Measurements from ENCODE around the gene ACOT4. TPM values are rescaled to one million over a fixed set of nuclear protein-coding genes. Genes with fewer than 3 reads are reported as not detected.
"Not testable (repeated sequence)": the region's sequence is repeated elsewhere in the genome, so short reads cannot be mapped to it uniquely, and the experiment has no call there.

ACOT4 gene
- total RNA-seq, 2 experiments from 2014 or later: 1.9 TPM

- not testable (repeated sequence) for H3K27ac Mint-ChIP-seq; H3K36me3 Mint-ChIP-seq; DNase-seq; H3K9me3 Mint-ChIP-seq; H3K27me3 Mint-ChIP-seq; ATAC-seq (ENCODE audit: low read depth); H3K4me3 Mint-ChIP-seq
- peaks cover 16% of the 10 kb centered on the region for H3K4me1 Mint-ChIP-seq
- POLR2A ChIA-PET: interaction anchor here (0.5 to 1.6 kb wide), 2 partner anchors 22 to 86 kb away, joined by 5 to 7 read pairs; partner anchors contain the start of gene ACOT6
Measured at GRCh38 chr14:73590673-73591004, 1.0 kb upstream of the ACOT4 start.

DNA sequence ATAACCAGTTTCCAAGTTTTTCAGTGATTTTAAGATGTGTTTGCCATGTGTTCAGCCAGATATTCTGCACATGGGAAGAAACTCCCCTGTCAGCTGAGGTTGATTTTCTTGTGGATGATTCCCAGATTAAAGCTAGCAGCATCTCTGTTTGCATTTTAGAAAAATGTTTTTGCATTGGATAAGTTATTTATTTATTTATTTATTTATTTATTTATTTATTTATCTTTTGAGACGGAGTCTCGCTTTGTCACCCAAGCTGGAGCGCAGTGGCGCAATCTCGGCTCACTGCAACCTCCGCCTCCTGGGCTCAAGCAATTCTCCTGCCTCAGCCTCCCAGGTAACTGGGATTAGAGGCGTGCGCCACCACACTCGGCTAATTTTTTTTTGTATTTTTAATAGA is 2.8 kb downstream of the ACOT4 start:
- Mint-ChIP-seq H3K27me3 (no peaks in the 10 kb centered on the region), H3K27ac (no peak overlapping the region), H3K4me1 (peaks cover 16% of the 10 kb centered on the region), H3K36me3 (no peaks in the 10 kb centered on the region), H3K4me3 (no peak overlapping the region), H3K9me3 (peaks cover 3% of the 10 kb centered on the region)
- ATAC-seq (ENCODE audit: low read depth): no peak
- DNase-seq: no peak
- POLR2A ChIA-PET: no interaction called here

- ATAC-seq (ENCODE audit: low read depth) (no peak), DNase-seq (no peak)
- H3K4me3 Mint-ChIP-seq: no peak overlapping the region
- POLR2A ChIA-PET: interaction anchor here (1.3 kb wide), 1 partner anchor 13 kb away, joined by 3 read pairs; the partner anchor contains the start of gene ACOT6
- H3K27me3 Mint-ChIP-seq: peaks cover 9% of the 10 kb centered on the region
- peaks cover 5% of the 10 kb centered on the region for H3K4me1 Mint-ChIP-seq
- H3K36me3 Mint-ChIP-seq: no peaks in the 10 kb centered on the region
- H3K9me3 Mint-ChIP-seq: no peaks in the 10 kb centered on the region
- H3K27ac Mint-ChIP-seq: no peak overlapping the region
Measured at GRCh38 chr14:73599499-73599898, 7.8 kb downstream of the ACOT4 start.

DNA sequence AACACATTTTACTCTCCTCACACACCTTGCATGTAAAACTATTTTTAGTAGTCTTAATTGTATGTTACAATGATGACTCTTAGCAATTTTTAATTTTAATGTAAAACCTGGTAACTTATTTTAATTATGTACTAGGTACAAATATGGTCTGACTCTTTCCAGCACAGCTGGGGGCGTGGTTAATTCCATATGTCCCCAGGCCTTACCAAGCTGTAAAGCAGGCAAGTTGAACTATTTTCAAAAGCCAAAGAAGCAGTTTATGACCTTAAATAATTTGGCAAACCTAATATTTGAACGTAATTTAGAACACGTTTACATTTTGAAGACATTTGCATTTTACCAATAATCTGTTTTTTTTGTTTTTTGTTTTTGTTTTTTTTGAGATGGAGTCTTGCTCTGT is 11.3 kb downstream of the ACOT4 start:
- Mint-ChIP-seq H3K4me3 (no peak overlapping the region), H3K4me1 (peaks cover 5% of the 10 kb centered on the region), H3K27ac (no peak overlapping the region), H3K36me3 (no peaks in the 10 kb centered on the region), H3K27me3 (peaks cover 9% of the 10 kb centered on the region), H3K9me3 (no peaks in the 10 kb centered on the region)
- POLR2A ChIA-PET: no interaction called here
- ATAC-seq (ENCODE audit: low read depth): no peak
- DNase-seq: no peak

DNA sequence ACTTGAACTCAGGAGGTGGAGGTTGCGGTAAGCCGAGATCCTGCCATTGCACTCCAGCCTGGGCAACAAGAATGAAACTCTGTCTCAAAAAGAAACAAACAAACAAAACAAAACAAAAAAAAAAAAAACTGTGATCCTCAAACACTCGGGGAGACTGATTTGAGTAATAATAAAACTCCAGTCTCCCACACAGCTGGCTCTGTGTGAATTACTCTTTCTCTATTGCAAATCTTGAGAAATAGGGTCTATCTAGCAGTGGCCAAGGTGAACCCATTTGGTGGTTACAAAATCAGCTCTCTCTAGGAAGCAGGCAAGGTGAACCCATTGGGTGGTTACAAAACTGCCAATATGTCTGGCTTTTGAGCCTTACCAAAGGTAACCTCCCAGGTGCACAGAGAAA is 14.6 kb downstream of the ACOT4 start:
- peaks cover 11% of the 10 kb centered on the region for H3K27me3 Mint-ChIP-seq
- H3K9me3 Mint-ChIP-seq: no peaks in the 10 kb centered on the region
- no peak overlapping the region for H3K27ac Mint-ChIP-seq
- H3K4me3 Mint-ChIP-seq: no peak overlapping the region
- no peak for ATAC-seq (ENCODE audit: low read depth)
- POLR2A ChIA-PET: interaction anchor here (0.5 kb wide), 1 partner anchor 20 kb away, joined by 5 read pairs; no protein-coding TSS in a partner anchor
- H3K4me1 Mint-ChIP-seq: peaks cover 7% of the 10 kb centered on the region
- H3K36me3 Mint-ChIP-seq: no peaks in the 10 kb centered on the region
- DNase-seq: no peak

- POLR2A ChIA-PET: interaction anchor here (0.6 kb wide), 1 partner anchor 15 kb away, joined by 6 read pairs; no protein-coding TSS in a partner anchor
- peaks cover 11% of the 10 kb centered on the region for H3K27me3 Mint-ChIP-seq
- H3K4me1 Mint-ChIP-seq: peaks cover 8% of the 10 kb centered on the region
- ATAC-seq (ENCODE audit: low read depth) (no peak), DNase-seq (no peak)
- no peak overlapping the region for H3K4me3 Mint-ChIP-seq
- no peak overlapping the region for H3K27ac Mint-ChIP-seq
- no peaks in the 10 kb centered on the region for H3K36me3 Mint-ChIP-seq
- H3K9me3 Mint-ChIP-seq: no peaks in the 10 kb centered on the region
Measured at GRCh38 chr14:73607241-73607640, 15.6 kb downstream of the ACOT4 start.

- ATAC-seq (ENCODE audit: low read depth) (no peak), DNase-seq (no peak)
- Mint-ChIP-seq H3K4me3 (no peak overlapping the region), H3K27ac (no peak overlapping the region), H3K4me1 (peaks cover 10% of the 10 kb centered on the region), H3K27me3 (peaks cover 2% of the 10 kb centered on the region), H3K36me3 (no peaks in the 10 kb centered on the region), H3K9me3 (no peaks in the 10 kb centered on the region)
- POLR2A ChIA-PET: no interaction called here
Measured at GRCh38 chr14:73610687-73611086, 19.0 kb downstream of the ACOT4 start.

DNA sequence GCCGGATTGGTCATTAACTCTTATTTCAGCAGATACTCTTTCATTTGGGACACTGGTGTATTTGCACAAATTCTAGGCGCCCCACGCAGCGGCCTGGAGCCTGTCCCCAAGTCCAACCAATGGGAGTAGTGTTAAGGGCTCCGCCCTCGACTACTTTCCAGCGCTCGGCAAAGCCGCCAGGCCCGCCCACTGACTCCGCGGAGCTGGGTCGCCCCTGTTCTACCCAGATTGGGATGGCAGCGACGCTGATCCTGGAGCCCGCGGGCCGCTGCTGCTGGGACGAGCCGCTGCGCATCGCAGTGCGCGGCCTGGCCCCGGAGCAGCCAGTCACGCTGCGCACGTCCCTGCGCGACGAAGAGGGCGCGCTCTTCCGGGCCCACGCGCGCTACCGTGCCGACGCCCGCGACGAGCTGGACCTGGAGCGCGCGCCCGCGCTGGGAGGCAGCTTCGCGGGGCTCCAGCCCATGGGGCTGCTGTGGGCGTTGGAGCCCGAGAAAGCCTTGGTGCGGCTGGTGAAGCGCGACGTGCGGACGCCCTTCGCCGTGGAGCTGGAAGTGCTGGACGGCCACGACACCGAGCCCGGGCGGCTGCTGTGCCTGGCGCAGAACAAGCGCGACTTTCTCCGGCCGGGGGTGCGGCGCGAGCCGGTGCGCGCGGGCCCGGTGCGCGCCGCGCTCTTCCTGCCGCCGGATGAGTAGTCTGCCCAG is 20.8 kb downstream of the ACOT4 start, which contains the start of gene ACOT6:
TSS of gene ACOT6 (plus strand) at position 179 of the 707 bp plus-strand sequence. CDS start at position 234, 55 bp downstream.
- H3K36me3 Mint-ChIP-seq: no peaks in the 10 kb centered on the region
- DNase-seq (peak; percentile 80), ATAC-seq (ENCODE audit: low read depth) (peak; percentile 84)
- no peaks in the 10 kb centered on the region for H3K9me3 Mint-ChIP-seq
- peaks cover 10% of the 10 kb centered on the region for H3K4me1 Mint-ChIP-seq
- peaks cover 2% of the 10 kb centered on the region for H3K27me3 Mint-ChIP-seq
- H3K4me3 Mint-ChIP-seq: peak within 1 kb of the TSS; percentile 86
- H3K27ac Mint-ChIP-seq: peak within 1 kb of the TSS; percentile 72
- POLR2A ChIA-PET: interaction anchor here (0.5 to 1.9 kb wide), 11 partner anchors 13 to 274 kb away, joined by 3 to 18 read pairs (median 6); partner anchors contain the start of genes ACOT2, ACOT4, DNAL1 and PTGR2

DNA sequence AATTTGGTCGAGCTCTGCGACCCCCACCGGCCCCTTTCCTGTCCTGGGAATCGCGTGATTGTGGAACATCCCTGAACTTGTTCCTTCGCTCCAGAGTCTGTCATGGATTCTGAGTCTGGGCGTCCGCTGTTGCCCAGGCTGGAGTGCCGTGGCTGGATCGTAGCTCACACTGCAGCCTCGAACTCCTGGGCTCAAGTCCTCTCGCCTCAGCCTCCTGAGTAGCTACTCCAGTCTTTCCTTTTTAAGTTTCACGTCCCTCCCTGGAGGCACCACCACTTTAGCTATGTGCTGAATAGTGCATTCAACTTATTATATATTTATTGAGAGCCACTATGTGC is 21.3 kb downstream of the ACOT4 start:
- peak; percentile 3 for ATAC-seq (ENCODE audit: low read depth)
- Mint-ChIP-seq H3K4me3 (peak overlapping the region; percentile 86), H3K4me1 (peaks cover 10% of the 10 kb centered on the region), H3K9me3 (no peaks in the 10 kb centered on the region), H3K27me3 (peaks cover 2% of the 10 kb centered on the region), H3K27ac (peak overlapping the region; percentile 70), H3K36me3 (no peaks in the 10 kb centered on the region)
- POLR2A ChIA-PET: interaction anchor here (0.5 to 1.9 kb wide), 10 partner anchors 13 to 239 kb away, joined by 3 to 18 read pairs (median 6); partner anchors contain the start of genes ACOT2, ACOT4, DNAL1 and PTGR2
- no peak for DNase-seq

GRCh38 chr14:73613419-73613963 is 21.8 kb downstream of the ACOT4 start:
- Mint-ChIP-seq H3K27me3 (peaks cover 2% of the 10 kb centered on the region), H3K4me3 (peak overlapping the region; percentile 86), H3K27ac (no peak overlapping the region), H3K36me3 (no peaks in the 10 kb centered on the region), H3K9me3 (no peaks in the 10 kb centered on the region), H3K4me1 (peaks cover 10% of the 10 kb centered on the region)
- DNase-seq: no peak
- ATAC-seq (ENCODE audit: low read depth): no peak
- POLR2A ChIA-PET: interaction anchor here (0.9 to 1.9 kb wide), 7 partner anchors 14 to 239 kb away, joined by 3 to 18 read pairs (median 7); partner anchors contain the start of genes ACOT2, ACOT4, DNAL1 and PTGR2

DNA sequence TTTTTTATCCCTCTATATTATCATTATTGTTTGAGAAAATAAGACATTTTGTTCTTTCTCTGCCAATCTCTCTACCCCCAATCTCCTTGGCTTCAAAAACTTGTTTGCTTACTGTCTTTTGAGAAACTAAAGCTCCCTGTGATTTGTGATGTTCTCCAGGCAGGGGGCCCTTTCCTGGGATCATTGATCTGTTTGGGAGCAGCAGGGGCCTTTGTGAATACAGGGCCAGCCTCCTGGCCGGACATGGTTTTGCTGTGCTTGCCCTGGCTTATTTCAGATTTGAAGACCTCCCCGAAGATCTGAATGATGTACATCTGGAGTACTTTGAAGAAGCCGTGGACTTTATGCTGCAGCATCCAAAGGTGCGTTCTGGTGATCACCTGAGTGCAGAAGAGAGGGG is 25.2 kb downstream of the ACOT4 start:
- H3K27me3 Mint-ChIP-seq: peaks cover 3% of the 10 kb centered on the region
- DNase-seq (no peak), ATAC-seq (ENCODE audit: low read depth) (no peak)
- peaks cover 8% of the 10 kb centered on the region for H3K4me1 Mint-ChIP-seq
- H3K9me3 Mint-ChIP-seq: no peaks in the 10 kb centered on the region
- POLR2A ChIA-PET: no interaction called here
- H3K36me3 Mint-ChIP-seq: no peaks in the 10 kb centered on the region
- no peak overlapping the region for H3K4me3 Mint-ChIP-seq
- no peak overlapping the region for H3K27ac Mint-ChIP-seq

GRCh38 chr14:73619524-73619923 is 27.9 kb downstream of the ACOT4 start:
- H3K9me3 Mint-ChIP-seq: no peaks in the 10 kb centered on the region
- POLR2A ChIA-PET: no interaction called here

DNA sequence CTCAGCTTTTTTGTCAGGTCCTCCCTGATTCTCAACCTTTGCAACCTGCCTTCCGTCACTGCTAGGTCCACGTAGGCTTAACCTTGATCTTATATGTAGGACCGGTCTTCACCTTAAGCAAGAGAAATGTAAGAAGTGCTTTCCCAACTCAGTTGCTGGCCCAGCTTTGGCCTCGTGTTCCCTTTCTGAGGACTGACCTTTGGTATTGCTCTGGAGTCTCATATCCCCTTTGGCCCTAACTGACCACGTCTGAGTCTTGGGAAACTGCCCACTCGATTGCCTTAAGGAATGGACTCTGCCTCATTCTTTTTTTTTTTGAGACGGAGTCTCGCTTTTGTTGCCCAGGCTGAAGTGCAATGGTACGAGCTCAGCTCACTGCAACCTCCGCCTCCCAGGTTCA is 28.6 kb downstream of the ACOT4 start:
- Mint-ChIP-seq H3K9me3 (no peaks in the 10 kb centered on the region), H3K36me3 (no peaks in the 10 kb centered on the region), H3K4me3 (no peak overlapping the region), H3K4me1 (no peaks in the 10 kb centered on the region), H3K27me3 (peaks cover 6% of the 10 kb centered on the region), H3K27ac (no peak overlapping the region)
- ATAC-seq (ENCODE audit: low read depth) (no peak), DNase-seq (no peak)
- POLR2A ChIA-PET: no interaction called here

More at GRCh38 chr14:73619524-73619923, 27.9 kb downstream of the ACOT4 start:
- no peak overlapping the region for H3K4me3 Mint-ChIP-seq
- H3K4me1 Mint-ChIP-seq: no peaks in the 10 kb centered on the region
- H3K27ac Mint-ChIP-seq: no peak overlapping the region
- peaks cover 6% of the 10 kb centered on the region for H3K27me3 Mint-ChIP-seq
- ATAC-seq (ENCODE audit: low read depth): no peak
- DNase-seq: no peak
- no peaks in the 10 kb centered on the region for H3K36me3 Mint-ChIP-seq

GRCh38 chr14:73623504-73624054 is 31.9 kb downstream of the ACOT4 start:
- H3K27ac Mint-ChIP-seq: no peak overlapping the region
- POLR2A ChIA-PET: no interaction called here
- no peak for DNase-seq

More at GRCh38 chr14:73623504-73624054, 31.9 kb downstream of the ACOT4 start:
- Mint-ChIP-seq H3K4me3 (no peak overlapping the region), H3K36me3 (no peaks in the 10 kb centered on the region), H3K9me3 (no peaks in the 10 kb centered on the region), H3K27me3 (peaks cover 8% of the 10 kb centered on the region), H3K4me1 (no peaks in the 10 kb centered on the region)
- no peak for ATAC-seq (ENCODE audit: low read depth)
